Uterus (tissue), 2 donors: Measurements from ENCODE around the gene ASTN2.

Source experiments
- POLR2A ChIP-seq, 2 donors: fragments of 450-650 bp; IDR thresholded peaks; one replicate each; pipeline ENCODE4 v1.6.1; 2016; ENCODE audit warnings: antibody characterized with exemption in 2 of 2, mild to moderate bottlenecking in 1 of 2, moderate library complexity in 1 of 2
- TF ChIP-seq, protein P1 (sequence below), 4 experiments: fragments of 200-600 bp in 2 of 4; fragments of 450-650 bp in 2 of 4; sonication (generic) in 2 of 4; IDR thresholded peaks; one replicate each; pipeline ENCODE4 v1.5.1; 2016 to 2019; ENCODE audit warnings: antibody characterized with exemption in 4 of 4, mild to moderate bottlenecking in 2 of 4, moderate library complexity in 1 of 4

DNA sequence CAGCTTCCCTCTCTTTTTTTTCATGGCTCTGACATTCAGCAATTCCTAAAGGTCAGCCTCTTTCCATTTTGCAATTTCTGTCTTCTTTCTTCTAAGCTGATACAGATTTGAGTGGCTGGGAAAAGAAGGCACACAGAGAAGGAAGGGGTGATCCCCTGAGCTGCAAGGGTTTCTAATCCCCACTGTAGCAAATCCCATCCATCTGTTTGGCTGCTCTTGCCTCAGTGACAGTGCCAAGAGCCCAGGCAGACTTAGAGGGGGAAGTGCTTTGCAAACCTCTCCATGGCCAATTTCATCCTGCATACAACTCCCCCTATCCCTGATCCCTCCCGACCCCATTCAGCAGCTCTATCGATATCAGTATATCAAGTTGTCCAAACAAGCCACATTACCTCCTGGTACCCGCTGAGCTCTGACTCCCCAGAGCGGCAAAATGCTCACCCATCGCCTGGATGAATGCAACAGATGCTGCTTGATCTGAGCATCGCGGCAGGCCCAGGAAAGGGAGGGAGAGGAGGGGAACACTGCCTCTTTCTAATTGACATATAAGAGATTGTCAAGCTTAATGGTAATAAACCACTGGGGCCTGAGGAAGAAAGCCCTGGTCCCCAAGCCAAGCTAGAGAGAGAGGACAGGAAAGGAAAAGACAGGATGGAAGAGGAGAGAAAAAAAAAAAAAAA is 268.9 kb downstream of the ASTN2 start:
- TF ChIP-seq, protein P1, sequence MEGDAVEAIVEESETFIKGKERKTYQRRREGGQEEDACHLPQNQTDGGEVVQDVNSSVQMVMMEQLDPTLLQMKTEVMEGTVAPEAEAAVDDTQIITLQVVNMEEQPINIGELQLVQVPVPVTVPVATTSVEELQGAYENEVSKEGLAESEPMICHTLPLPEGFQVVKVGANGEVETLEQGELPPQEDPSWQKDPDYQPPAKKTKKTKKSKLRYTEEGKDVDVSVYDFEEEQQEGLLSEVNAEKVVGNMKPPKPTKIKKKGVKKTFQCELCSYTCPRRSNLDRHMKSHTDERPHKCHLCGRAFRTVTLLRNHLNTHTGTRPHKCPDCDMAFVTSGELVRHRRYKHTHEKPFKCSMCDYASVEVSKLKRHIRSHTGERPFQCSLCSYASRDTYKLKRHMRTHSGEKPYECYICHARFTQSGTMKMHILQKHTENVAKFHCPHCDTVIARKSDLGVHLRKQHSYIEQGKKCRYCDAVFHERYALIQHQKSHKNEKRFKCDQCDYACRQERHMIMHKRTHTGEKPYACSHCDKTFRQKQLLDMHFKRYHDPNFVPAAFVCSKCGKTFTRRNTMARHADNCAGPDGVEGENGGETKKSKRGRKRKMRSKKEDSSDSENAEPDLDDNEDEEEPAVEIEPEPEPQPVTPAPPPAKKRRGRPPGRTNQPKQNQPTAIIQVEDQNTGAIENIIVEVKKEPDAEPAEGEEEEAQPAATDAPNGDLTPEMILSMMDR (IDR thresholded peaks at IDR 0.05) = no peak
- no peak for TF ChIP-seq POLR2A (IDR thresholded peaks at IDR 0.05)
